Putamen (tissue), 1 donor: Measurements from ENCODE around the gene CDYL2.

Source experiments
- DNase-seq: peaks from one replicate; pipeline ENCODE4 v3.0.0-alpha.2; 2016; ENCODE audit warnings: low spot score

CDYL2 gene

DNA sequence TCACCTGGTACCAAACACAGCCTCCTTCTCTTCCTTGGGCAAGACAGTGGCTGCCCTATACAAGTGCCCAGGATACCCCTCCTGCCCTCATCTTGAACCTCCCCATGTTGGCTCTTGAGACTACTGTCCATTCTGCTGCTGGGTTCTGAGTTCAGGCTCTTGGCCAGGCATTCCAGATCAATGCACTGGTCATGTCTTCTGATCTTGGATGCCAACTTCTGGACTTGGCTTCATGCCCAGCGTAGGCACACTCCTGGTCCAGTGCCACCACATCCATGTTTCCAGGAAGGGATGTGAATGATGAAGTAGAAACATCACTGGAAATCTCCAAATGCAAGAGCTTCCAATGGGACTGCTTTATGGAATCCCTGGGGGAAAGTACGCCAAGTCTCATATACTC is 212.1 kb downstream of the CDYL2 start:
- no peak for DNase-seq

DNA sequence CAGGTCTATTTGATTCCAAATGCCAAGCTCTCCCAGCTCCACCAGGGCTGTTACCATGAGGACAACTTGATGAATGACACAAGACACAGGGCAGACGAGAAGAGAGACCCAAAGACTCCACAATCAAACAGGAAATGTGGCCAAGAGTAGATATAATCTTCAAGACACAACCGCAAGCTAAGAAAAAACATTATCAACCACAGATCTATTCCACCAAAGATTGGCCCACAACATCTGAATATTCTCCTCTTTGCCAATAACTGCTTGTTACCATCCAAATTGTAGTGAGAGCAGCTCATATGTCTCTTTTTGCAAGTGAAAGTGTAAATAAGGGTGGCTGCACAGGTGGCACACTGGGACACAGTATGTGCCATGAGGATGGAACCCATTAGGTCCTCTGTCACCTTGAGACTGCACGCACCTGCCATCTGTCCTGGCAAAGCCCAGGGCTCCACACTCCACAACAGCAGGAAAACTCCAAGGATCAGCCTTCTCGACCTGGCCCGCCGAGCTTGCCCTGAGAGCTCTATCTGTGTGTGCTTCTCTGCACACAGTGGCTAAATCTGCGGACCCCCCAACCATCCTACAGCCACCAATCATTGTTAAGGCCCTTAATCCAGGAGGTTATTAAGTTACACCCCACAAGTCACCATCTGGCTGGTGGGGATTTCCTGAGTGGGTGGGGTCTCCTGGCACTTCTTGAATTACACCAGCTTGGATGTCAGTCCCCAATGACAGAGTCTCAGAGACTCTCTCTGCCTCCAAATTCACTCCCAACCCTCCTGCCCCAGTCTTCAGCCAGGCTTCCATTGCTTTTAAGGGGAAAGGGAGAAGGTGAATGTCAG is 213.1 kb downstream of the CDYL2 start:
- DNase-seq: no peak

DNA sequence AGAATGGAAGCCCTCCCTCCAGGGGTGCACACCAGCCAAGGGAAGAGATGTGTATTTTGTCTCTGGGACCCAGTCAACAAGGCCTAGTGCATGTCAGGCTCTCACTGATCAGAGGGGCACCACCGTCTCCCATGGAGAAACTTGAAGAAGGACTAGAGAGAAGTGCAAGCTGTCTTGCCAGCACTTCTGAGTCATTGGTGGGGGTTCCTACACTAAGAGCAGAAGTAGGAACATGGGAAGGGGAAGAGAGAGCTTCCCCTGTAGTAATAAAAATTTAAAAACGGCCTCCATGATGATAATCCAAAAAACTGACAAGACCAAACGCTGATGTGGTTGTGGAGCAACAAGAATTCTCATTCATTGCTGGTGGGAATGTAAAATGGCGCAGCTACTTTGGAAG is 217.3 kb downstream of the CDYL2 start:
- no peak for DNase-seq

DNA sequence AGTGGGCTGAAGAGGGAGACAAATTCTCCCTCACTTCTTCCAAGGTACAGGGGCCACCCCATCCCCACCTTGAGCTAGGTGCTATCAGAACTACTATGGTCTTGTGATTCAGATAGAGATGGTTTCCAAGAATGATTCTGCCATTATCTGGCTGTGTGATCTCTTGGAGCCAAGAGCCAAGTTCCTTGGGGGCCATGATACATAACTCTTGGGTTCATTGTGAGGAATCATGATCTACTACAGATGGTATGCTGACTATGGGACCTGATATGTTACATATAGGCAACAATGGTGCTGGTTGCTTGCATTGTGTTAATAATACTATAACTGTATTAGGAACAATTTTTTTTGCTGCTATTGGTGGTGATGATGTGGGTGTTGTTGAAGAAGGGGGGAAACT is 217.9 kb downstream of the CDYL2 start:
- no peak for DNase-seq

DNA sequence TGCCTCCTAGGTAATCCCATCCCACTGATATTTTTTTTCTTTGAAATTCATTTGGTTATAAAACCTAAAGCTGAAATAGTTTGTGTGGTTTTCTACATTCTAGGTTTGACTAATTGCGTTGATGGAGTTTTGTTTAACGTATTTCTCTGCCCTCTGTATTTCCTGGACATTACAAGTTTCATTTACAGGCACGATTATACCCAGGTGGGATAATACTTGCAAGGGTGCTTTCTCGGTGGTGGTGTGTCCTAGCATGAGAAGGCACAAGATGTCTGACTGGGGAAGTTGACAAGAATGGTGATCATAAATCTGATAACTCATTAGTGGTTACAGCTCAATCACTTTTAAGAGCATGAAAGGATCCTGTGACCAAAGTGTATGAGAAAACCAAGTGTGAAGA is 218.6 kb downstream of the CDYL2 start:
- DNase-seq: no peak

DNA sequence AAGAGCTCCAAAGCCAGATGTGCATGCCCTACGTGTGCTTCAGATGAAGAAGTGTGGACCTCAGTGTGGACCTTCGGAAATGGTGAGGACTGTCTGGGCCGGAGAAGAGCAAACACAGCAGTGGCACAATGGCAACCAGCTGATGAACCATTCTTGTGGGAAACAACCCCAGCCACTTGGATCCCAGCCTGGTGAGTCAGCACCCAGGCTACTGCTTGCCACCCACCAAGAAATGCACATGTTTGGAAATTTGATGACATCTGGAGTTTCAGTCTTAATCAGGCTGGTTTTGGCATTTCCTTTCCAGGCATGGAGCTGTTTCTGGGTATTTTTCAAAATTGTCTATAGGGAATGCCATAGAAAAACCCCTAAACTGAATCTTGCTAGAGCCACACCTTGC is 220.9 kb downstream of the CDYL2 start:
- DNase-seq: no peak

DNA sequence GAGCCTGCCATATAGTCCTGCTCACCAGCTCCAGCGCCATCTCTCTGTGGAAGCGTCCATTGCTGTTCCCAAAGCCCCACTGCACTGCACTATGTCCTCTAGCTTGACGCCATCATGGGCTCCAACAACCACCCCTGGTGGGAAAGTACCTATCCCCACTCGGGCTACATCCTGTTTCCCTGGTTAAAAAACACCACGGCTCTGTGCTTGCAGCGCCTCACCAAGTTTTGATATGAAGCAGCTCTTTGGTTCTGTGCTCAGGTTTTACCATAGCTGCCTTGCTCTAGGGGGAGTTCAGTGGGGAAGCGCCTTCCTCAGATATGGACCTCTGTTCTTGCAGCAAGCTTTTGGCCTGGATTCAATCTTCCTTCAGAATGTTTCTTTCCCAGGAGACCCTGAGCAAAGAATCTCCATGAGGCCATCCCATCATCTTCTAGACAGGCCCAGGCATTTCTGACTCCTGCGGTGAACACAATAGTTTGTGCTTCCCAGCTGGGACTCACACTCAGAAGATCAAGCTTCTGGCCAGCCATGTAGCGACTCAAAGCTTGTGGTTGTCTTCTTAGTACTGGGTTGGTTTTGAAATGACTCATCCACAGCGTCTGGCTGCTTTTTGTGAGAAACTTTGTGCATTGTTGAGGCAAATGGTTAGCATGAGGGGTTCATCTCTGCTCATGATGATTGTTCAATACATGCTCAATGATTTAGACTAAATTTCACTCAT is 224.1 kb downstream of the CDYL2 start:
- no peak for DNase-seq

DNA sequence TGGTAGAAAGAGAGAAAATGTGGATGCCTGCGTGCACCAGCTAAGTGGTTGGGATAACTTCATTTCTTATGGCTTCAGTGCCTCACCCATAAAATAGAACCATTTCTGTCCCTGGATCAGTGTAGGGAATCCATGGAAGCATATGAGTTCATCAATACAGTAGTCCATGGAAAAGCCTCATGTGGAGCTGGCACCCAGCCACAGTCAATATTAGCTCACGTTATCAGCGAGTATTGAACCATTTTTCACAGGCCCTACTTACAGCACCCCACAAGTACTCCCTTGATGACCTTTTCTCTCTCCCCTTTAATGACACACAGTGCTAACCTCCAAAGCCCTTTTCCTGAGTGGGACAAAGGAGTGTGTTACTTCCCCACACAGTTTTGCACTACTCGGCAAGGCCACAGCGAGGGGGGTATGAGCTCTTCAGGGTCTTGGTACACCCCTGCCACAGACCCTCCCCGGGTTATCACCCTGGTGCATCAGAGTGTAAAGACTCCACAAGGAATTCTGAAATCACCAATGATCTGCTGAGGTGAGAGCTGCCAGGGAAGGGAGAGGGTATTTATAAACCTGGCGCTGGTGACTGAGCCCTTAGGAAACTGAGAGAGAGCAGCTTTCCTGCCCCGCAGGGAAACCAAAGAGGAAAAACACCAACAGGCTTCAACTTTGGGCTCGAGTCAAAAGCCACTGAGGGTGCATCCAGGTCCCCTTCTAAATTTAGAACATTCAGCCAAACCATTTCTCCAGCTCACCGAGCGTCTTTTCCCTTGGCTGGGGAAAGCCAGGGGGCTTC is 226.7 kb downstream of the CDYL2 start:
- DNase-seq: no peak

DNA sequence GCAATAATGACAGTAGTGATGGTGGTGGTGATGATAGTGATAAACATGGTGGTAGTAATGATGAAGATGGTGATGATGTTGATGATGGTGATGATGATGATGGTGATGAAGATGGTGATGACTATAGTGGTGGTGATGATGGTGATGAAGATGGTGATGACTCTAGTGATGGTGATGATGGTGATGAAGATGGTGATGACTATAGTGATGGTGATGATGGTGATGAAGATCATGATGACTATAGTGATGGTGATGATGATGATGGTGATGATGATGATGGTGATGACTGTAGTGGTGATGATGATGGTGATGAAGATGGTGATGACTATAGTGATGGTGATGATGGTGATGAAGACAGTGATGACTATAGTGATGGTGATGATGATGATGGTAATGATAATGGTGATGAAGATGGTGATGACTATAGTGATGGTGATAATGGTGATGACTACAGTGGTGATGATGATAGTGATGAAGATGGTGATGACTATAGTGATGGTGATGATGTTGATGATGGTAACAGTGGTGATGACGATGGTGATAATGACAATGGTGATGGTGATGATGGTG is 228.0 kb downstream of the CDYL2 start:
- DNase-seq: no peak

DNA sequence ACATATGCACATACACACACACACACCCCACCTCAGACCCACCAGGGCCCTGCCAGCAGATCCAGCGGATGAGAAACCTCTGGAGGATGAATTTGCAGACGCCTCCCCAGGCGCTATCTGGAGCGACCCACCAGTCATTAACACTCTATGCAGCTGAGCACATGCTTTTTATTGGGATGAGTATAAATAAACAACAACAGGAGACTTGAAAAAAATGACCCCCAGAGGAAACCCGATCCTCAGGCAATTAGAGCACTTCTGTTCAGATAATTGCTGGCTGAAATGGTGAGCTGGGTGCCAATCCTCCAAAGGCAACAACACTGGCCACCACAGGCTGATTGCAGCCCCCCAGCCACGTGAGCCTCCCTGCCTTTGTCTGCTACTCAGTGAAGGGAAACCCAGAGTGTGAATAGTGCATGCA is 230.7 kb downstream of the CDYL2 start:
- DNase-seq: no peak

DNA sequence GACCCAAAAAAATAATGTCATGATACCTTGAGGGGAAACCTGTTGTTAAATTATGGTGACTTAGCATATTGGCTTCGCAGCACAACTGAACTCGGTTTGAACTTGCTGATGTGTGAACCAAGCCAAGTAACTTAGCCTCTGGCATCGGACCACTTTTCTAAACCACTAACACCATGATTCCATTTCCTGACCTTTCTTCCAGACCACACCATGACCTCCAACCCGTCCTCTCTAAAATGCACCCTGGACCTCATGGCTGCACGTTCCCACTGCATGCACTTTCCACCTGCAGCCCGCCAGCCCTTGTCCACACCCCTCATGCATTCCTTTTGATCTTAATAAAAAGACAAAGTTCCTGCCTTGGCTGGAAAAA is 234.3 kb downstream of the CDYL2 start:
- DNase-seq: no peak

DNA sequence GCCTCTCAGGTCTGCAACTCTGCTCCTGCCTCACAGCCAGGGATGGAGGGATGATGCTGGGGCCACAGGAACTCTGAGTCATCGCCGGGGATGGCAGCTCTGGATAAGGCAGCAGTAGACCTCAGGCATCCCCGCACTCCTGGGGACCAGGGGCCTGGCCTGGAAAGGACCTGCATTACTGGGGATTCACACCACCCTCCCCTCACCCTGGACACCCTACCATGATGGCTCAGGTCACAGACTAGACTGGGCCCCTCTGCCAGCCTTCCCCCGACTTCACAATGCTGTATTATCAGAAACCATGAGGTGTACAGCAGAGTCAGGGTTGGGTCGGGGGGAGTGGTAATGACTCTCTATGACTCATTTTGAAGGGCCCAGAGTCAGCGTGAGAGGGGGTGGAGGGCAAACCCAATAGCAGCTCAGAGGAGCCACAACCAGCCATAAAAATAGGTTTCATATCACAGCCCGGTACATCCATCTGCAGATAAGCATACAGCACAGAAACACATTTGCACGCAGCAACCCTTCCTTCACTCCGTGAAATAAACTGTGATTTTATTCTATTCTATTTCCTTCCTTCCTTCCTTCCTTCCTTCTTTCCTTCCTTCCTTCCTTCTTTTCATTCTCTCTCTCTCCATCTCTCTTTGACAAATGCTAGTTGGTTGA is 234.8 kb downstream of the CDYL2 start:
- no peak for DNase-seq

DNA sequence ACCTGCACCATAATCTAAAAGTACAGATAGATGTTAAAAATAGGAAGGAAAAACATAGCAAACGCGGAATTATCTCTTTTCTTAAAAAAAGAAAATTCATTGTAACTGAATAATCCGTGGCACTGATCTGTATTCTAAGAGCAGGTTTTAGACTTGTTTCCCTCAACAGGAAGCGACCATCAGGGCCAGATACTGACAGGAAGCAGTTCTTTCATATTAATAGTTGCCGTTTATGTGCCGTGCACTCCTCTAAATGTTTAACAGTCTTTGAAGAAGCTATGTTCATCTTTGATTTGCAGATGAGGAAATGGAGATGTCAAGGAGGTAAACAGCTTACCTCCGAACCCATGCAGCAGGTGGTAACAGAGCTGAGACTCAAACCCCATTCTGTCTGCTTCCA is 240.0 kb downstream of the CDYL2 start:
- no peak for DNase-seq

DNA sequence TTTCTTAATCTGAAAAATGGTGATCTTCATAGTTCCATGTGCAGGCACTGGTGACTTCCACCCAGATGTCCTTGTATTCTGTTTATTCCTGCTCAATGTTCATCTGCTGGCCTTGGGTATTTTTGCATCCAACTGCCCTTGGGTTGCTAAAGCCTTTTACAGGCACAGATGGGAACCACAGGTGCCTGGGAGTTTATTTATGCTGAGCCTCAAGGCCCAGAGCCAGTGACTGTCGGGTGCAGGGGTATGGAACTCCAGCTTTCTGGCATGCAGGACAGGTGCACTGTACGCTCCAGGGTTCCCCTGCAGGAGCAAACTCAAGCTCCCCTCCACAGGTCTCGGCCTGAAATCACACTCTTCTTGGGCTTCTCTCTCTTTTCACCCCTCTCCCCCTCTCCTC is 241.3 kb downstream of the CDYL2 start:
- DNase-seq: no peak

DNA sequence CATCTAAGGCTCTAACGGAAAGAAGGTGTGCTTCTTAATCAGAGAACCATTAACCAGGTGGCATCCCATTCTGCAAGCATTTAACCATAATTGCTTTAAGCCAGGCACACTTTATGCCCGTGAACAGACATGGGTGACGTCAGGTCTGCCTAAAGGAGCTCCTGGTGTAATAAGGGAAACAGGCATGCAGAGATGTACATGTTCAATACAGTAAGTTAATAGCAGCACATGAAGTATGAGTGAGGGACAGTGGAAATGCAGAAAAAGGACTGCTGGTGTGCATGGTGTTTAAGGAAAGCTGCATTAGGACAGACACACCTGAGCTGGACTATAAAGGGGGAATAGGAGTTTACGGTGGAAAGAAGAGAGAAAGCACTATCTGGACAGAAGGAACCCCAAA is 245.0 kb downstream of the CDYL2 start:
- DNase-seq: no peak

DNA sequence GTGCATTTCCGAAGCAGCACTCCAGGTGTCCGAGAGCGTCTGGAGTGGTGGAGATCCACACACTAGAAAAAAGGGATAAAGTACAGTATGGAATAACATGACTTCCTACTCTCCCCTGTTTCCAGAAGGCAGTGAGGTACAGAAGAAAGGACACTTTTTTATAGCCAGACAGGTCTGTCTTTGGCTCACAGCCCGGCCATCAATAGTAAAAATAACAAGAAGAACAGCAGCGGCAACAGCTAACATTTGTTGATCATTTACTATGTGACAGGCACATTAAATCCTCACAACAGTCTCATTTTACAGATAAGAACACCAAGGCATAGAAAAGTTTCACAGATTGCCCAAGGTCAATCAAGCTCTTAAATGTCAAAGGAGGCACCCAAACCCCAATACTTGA is 247.4 kb downstream of the CDYL2 start:
- no peak for DNase-seq

DNA sequence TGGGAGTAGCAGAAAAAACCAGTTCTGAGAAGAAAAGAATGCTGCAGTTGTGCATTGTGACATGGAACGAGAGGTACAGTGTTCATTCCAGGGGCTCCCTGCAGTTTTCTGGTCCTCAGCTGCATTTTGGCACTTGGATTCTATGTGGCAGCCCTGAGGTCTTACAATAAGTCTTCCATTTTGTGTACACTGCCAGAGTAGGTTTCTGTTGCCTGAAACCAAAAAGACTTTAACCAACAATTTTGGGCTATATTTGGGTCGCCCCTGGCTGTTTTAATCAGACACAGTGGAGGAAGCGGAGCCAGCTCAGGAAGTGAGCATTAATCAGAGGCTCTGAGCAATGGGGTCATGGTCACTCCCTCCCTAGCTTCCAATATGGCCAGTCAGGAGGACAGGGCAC is 247.9 kb downstream of the CDYL2 start:
- no peak for DNase-seq

DNA sequence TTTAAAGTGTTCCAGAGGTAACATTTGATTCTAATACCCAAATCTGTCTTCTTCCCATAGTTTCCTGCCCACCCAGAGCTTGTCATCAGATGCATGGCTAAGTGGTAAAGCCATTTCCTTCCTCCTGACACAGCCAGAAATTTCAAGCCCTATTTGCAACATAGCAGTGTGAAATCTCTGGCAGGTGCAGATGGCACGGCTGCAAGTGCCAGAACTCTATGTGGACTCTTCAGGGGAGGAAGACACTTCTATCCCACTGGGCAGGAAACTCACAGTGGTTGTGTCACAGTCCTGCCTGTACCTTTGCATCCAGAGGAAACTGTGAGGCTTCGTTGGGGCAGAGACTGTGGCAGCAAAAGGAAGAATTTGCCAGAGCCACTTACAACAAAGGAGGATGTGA is 250.4 kb downstream of the CDYL2 start:
- no peak for DNase-seq

DNA sequence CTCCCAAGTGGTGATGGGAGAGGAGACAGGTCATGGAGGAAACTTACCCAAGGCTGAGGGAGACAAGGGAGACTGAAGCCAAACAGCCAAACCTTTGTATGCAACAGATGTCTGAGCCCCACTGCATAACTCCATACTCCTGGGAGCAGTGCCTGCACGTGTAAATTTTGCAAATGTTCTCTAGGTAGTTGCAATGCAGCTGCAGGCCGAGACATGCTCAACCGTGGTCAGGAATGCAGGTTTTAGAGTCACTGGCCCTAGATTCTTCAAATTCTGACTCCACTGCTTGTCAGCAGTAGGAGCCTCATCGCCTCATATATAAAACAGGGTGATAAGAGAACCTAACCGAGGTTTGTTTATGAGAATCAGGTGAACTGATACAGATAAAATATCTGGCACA is 252.1 kb downstream of the CDYL2 start:
- no peak for DNase-seq
